Loucy (cell line): ENCODE measurements around the gene GPX1.

Experiments
- CTCF ChIP-seq: fragments of 200-600 bp; sonication (generic); conservative IDR thresholded peaks from 2 replicates; pipeline ENCODE4 v1.5.1; 2014; ENCODE audit warnings: mild to moderate bottlenecking, antibody characterized with exemption, low read length
- EZH2phosphoT487 ChIP-seq: fragments of 200-600 bp; IDR thresholded peaks from 2 replicates; pipeline ENCODE4 v1.6.1; 2018; ENCODE audit warnings: antibody characterized with exemption, mild to moderate bottlenecking, moderate library complexity, borderline replicate concordance

GRCh38 chr3:49349348-49350114 is 8.6 kb downstream of the GPX1 start:
- TF ChIP-seq CTCF (no peak), EZH2phosphoT487 (no peak)
